Breast epithelium (tissue), 4 donors: ENCODE measurements around the gene SH3BGRL. TPM values are rescaled to one million over a fixed set of nuclear protein-coding genes. Genes with fewer than 3 reads are reported as not detected.
A peak's percentile ranks its signal among the peaks of the same experiment; 100 is the strongest.

Source experiments
- DNase-seq, 2 donors: peaks; one replicate each; pipeline ENCODE4 v3.0.0-alpha.2; 2019; ENCODE audit warnings: low spot score in 2 of 2
- H3K27ac ChIP-seq, 2 donors: fragments of 200-600 bp; sonication (generic) in 1 of 2; one replicate each; pipeline ENCODE4 v1.5.1; 2016 to 2019; ENCODE audit warnings: mild to moderate bottlenecking in 1 of 2
- H3K27me3 ChIP-seq, 2 donors: fragments of 200-600 bp; sonication (generic) in 1 of 2; one replicate each; pipeline versions ENCODE4 v1.5.1 to v1.6.0; 2017 to 2019; ENCODE audit warnings: control low read depth in 1 of 2, mild to moderate bottlenecking in 1 of 2
- H3K36me3 ChIP-seq: fragments of 200-600 bp; one replicate; pipeline ENCODE4 v1.5.1; 2019
- H3K4me1 ChIP-seq, 2 donors: fragments of 200-600 bp; sonication (generic); one replicate each; pipeline ENCODE4 v1.5.1; 2016 to 2019; ENCODE audit warnings: control low read depth in 1 of 2
- H3K4me3 ChIP-seq, 3 donors: fragments of 200-600 bp; sonication (generic); 1 replicate in 2 of 3; 2 replicates in 1 of 3; pipeline ENCODE4 v1.5.1; 2016 to 2019; ENCODE audit warnings: mild to moderate bottlenecking in 3 of 3, moderate library complexity in 2 of 3
- H3K9me3 ChIP-seq, 2 donors: fragments of 200-600 bp; sonication (generic) in 1 of 2; one replicate each; pipeline ENCODE4 v1.5.1; 2016 to 2019; ENCODE audit warnings: control low read depth in 1 of 2
- CTCF ChIP-seq, 3 donors: fragments of 450-650 bp; IDR thresholded peaks; one replicate each; pipeline ENCODE4 v1.5.1; 2016 to 2017; ENCODE audit warnings: antibody characterized with exemption in 3 of 3, mild to moderate bottlenecking in 3 of 3, moderate library complexity in 3 of 3
- POLR2A ChIP-seq: fragments of 450-650 bp; IDR thresholded peaks from one replicate; pipeline ENCODE4 v1.6.1; 2016; ENCODE audit warnings: antibody characterized with exemption, mild to moderate bottlenecking, moderate library complexity
- POLR2AphosphoS5 ChIP-seq, 3 donors: sonication (generic); formaldehyde crosslinking; IDR thresholded peaks; one replicate each; pipeline ENCODE4 v1.6.1; 2017; ENCODE audit warnings: antibody characterized with exemption in 3 of 3
- intact Hi-C: fragments of 100-400 bp; cut with DNase I; formaldehyde crosslinking; loops from one replicate; pipeline ENCODE4 v1.15.1; 2023; ENCODE audit warnings: low total_unique reads
- total RNA-seq, 3 donors: library from RNA; depleted of rRNA; stranded (reverse); fragments of >200 nt; gene quantifications; one replicate each; pipeline ENCODE4 v1.1.0, GENCODE V29; 2016

Gene SH3BGRL
- total RNA-seq, 3 donors from 2014 or later: 145 to 294 (median 180) TPM

- Histone ChIP-seq H3K4me3 (no peak overlapping the region), H3K27ac (no peak overlapping the region), H3K4me1 (no peaks in the 10 kb centered on the region), H3K27me3 (peaks cover 0 to 16% of the 10 kb centered on the region in 2 donors), H3K9me3 (peaks cover 0 to 6% of the 10 kb centered on the region in 2 donors), H3K36me3 (no peaks in the 10 kb centered on the region)
- TF ChIP-seq POLR2A: no peak
- no peak for TF ChIP-seq POLR2AphosphoS5 (IDR thresholded peaks at IDR 0.05)
- peak in 2 of 3 donors; percentile 24 to 25 for TF ChIP-seq CTCF (IDR thresholded peaks at IDR 0.05)
- intact Hi-C loops: no loop called here
- no peak for DNase-seq
Observed at GRCh38 chrX:81195712-81196111, 6.2 kb upstream of the SH3BGRL start.

GRCh38 chrX:81201071-81201470 lies 831 bp upstream of the SH3BGRL start:
- DNase-seq: no peak
- peak overlapping the region; percentile 51 to 68 (median 60) for H3K4me3 ChIP-seq
- H3K27me3 ChIP-seq: peaks cover 0 to 7% of the 10 kb centered on the region in 2 donors
- TF ChIP-seq POLR2AphosphoS5 (IDR thresholded peaks at IDR 0.05): no peak
- no peak for TF ChIP-seq CTCF (IDR thresholded peaks at IDR 0.05)
- no peak for TF ChIP-seq POLR2A
- no peaks in the 10 kb centered on the region for H3K36me3 ChIP-seq
- H3K27ac ChIP-seq: peak overlapping the region; percentile 70 to 75
- no peaks in the 10 kb centered on the region for H3K9me3 ChIP-seq
- H3K4me1 ChIP-seq: no peaks in the 10 kb centered on the region
- intact Hi-C loops: no loop called here

GRCh38 chrX:81202456-81202819 lies 536 bp downstream of the SH3BGRL start:
- Histone ChIP-seq H3K4me3 (peak overlapping the region; percentile 51 to 68 (median 60)), H3K9me3 (no peaks in the 10 kb centered on the region), H3K36me3 (no peaks in the 10 kb centered on the region), H3K4me1 (no peaks in the 10 kb centered on the region), H3K27me3 (peaks cover 0 to 6% of the 10 kb centered on the region in 2 donors), H3K27ac (peak overlapping the region; percentile 70 to 75)
- no peak for DNase-seq
- intact Hi-C loops: no loop called here
- TF ChIP-seq POLR2AphosphoS5 (IDR thresholded peaks at IDR 0.05): no peak
- no peak for TF ChIP-seq POLR2A
- no peak for TF ChIP-seq CTCF (IDR thresholded peaks at IDR 0.05)

GRCh38 chrX:81202943-81203342 lies 1.0 kb downstream of the SH3BGRL start:
- no peaks in the 10 kb centered on the region for H3K9me3 ChIP-seq
- H3K4me3 ChIP-seq: peak overlapping the region; percentile 51 to 68 (median 60)
- intact Hi-C loops: no loop called here
- H3K36me3 ChIP-seq: no peaks in the 10 kb centered on the region
- TF ChIP-seq POLR2A (no peak), POLR2AphosphoS5 (IDR thresholded peaks at IDR 0.05) (no peak), CTCF (IDR thresholded peaks at IDR 0.05) (no peak)
- peaks cover 0 to under 1% of the 10 kb centered on the region in 2 donors for H3K27me3 ChIP-seq
- H3K27ac ChIP-seq: peak overlapping the region; percentile 70 to 75
- no peak for DNase-seq
- H3K4me1 ChIP-seq: no peaks in the 10 kb centered on the region

GRCh38 chrX:81205551-81205950 lies 3.6 kb downstream of the SH3BGRL start:
- Histone ChIP-seq H3K9me3 (no peaks in the 10 kb centered on the region), H3K4me1 (no peaks in the 10 kb centered on the region), H3K4me3 (no peak overlapping the region), H3K36me3 (no peaks in the 10 kb centered on the region), H3K27me3 (no peaks in the 10 kb centered on the region), H3K27ac (no peak overlapping the region)
- intact Hi-C loops: no loop called here
- no peak for DNase-seq
- TF ChIP-seq POLR2A: no peak
- no peak for TF ChIP-seq CTCF (IDR thresholded peaks at IDR 0.05)
- TF ChIP-seq POLR2AphosphoS5 (IDR thresholded peaks at IDR 0.05): no peak
